ENCODE results near the gene PMP22.

GRCh38 chr17:15245054-15245453, 20.1 kb downstream of the PMP22 start:
- no peak for TF ChIP-seq CTCF (IDR thresholded peaks at IDR 0.05; ENCODE audit: low read depth, low read length)
- no peak for TF ChIP-seq EZH2phosphoT487 (IDR thresholded peaks at IDR 0.05; ENCODE audit: low read depth)
